ENCODE measurements around the gene KIFAP3.
"Not testable (repeated sequence)": the region's sequence is repeated elsewhere in the genome, so short reads cannot be mapped to it uniquely, and the experiment has no call there.

DNA sequence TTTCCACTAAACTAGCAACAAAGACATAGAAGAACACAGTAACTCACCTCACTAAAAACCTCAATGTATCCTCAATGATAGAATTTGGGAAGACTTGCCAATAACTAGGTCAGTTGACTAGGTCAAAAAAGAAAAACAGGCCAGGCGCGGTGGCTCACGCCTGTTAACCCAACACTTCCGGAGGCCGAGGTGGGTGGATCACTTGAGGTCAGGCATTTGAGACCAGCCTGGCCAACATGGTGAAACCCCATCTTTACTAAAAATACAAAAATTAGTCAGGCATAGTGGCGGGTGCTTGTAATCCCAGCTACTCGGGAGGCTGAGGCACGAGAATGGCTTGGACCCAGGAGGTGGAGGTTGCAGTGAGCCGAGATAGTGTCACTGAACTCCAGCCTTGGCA, 156.3 kb downstream of the KIFAP3 start:
- TF ChIP-seq, protein P1, sequence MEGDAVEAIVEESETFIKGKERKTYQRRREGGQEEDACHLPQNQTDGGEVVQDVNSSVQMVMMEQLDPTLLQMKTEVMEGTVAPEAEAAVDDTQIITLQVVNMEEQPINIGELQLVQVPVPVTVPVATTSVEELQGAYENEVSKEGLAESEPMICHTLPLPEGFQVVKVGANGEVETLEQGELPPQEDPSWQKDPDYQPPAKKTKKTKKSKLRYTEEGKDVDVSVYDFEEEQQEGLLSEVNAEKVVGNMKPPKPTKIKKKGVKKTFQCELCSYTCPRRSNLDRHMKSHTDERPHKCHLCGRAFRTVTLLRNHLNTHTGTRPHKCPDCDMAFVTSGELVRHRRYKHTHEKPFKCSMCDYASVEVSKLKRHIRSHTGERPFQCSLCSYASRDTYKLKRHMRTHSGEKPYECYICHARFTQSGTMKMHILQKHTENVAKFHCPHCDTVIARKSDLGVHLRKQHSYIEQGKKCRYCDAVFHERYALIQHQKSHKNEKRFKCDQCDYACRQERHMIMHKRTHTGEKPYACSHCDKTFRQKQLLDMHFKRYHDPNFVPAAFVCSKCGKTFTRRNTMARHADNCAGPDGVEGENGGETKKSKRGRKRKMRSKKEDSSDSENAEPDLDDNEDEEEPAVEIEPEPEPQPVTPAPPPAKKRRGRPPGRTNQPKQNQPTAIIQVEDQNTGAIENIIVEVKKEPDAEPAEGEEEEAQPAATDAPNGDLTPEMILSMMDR (IDR thresholded peaks at IDR 0.05) = not testable (repeated sequence)
- TF ChIP-seq POLR2A (IDR thresholded peaks at IDR 0.05) = not testable (repeated sequence)

Measured in adrenal gland (tissue), 5 donors.